BJ (cell line): ENCODE data around the gene NFIL3. TPM values are rescaled to one million over a fixed set of nuclear protein-coding genes. Genes with fewer than 3 reads are reported as not detected.

Experiments used
- CTCF ChIA-PET: fragments of 350-600 bp; formaldehyde crosslinking; extraction: SDS; loops from one replicate; lab custom pipeline; 2021; ENCODE audit warnings: antibody characterized with exemption, inconsistent platforms; lab: Yijun Ruan, JAX
- POLR2A ChIA-PET: fragments of 300-600 bp; sonication (Branson Sonifier 250); formaldehyde crosslinking; extraction: SDS; loops from one replicate; lab custom pipeline; 2021; ENCODE audit warnings: antibody characterized with exemption; lab: Charles Lee
- DNase-seq: peaks from one replicate; pipeline ENCODE4 v3.0.0-alpha.2; 2011; ENCODE audit warnings: low read depth
- H3K27me3 ChIP-seq: 2 replicates; pipeline ENCODE4 v1.6.0; 2011; ENCODE audit warnings: low read length; ENCODE audit not compliant: control insufficient read depth, insufficient read depth
- H3K36me3 ChIP-seq: 2 replicates; pipeline ENCODE4 v1.5.1; 2011; ENCODE audit warnings: low read length; ENCODE audit not compliant: control insufficient read depth, insufficient read depth
- H3K4me3 ChIP-seq: 2 replicates; pipeline ENCODE4 v1.5.1; 2011; ENCODE audit warnings: low read depth, mild to moderate bottlenecking, control low read depth, low read length
- CTCF ChIP-seq: IDR thresholded peaks from 2 replicates; pipeline ENCODE4 v1.5.1; 2011; ENCODE audit warnings: low read depth, mild to moderate bottlenecking, control low read depth, inconsistent platforms, low read length, moderate library complexity; ENCODE audit not compliant: insufficient read depth
- polyA plus RNA-seq: library from polyadenylated mRNA; depleted of rRNA; stranded (reverse); fragments of >200 nt; gene quantifications from 2 replicates; pipeline ENCODE4 v1.2.3, GENCODE V29; 2011; rRNA removed

NFIL3 gene
- polyA plus RNA-seq, 1 experiment = 6.9 TPM

- ChIA-PET POLR2A (no interaction called here), CTCF (no interaction called here)
- Histone ChIP-seq H3K27me3 (no peaks in the 10 kb centered on the region), H3K36me3 (no peaks in the 10 kb centered on the region), H3K4me3 (peak overlapping the region; percentile 97)
- DNase-seq = no peak
- TF ChIP-seq CTCF = no peak
Measured at GRCh38 chr9:91359734-91360470, 63.7 kb downstream of the NFIL3 start.

GRCh38 chr9:91359083-91359482, 64.5 kb downstream of the NFIL3 start:
- ChIA-PET POLR2A (no interaction called here), CTCF (no interaction called here)
- no peaks in the 10 kb centered on the region for H3K36me3 ChIP-seq
- H3K27me3 ChIP-seq = no peaks in the 10 kb centered on the region
- H3K4me3 ChIP-seq = no peak overlapping the region
- no peak for DNase-seq
- no peak for TF ChIP-seq CTCF

Other genes starting within 250 kb of the NFIL3 start
- 4.1 and 5.9 TPM in 2 replicates for gene AUH, start 61.9 kb downstream of the NFIL3 start, polyA plus RNA-seq